HG03025 (cell line): ENCODE results near the gene CUBN.

Source experiments
- ATAC-seq: cut with Tn5 transposase; IDR thresholded peaks from one replicate; pipeline ENCODE4 v1.9.1; 2021; ENCODE audit warnings: mild to moderate bottlenecking, moderate library complexity; ENCODE audit not compliant: unreplicated experiment, low FRiP score

The CUBN gene

GRCh38 chr10:16894821-16895220 lies 234.8 kb downstream of the CUBN start:
- no peak for ATAC-seq

GRCh38 chr10:16893664-16894063 lies 235.9 kb downstream of the CUBN start:
- ATAC-seq, result no peak

GRCh38 chr10:16891375-16892313 lies 238.0 kb downstream of the CUBN start:
- ATAC-seq, result no peak

GRCh38 chr10:16890691-16891090 lies 238.9 kb downstream of the CUBN start:
- ATAC-seq, result no peak

GRCh38 chr10:16887565-16887964 lies 242.0 kb downstream of the CUBN start:
- no peak for ATAC-seq

GRCh38 chr10:16886031-16886430 lies 243.6 kb downstream of the CUBN start:
- no peak for ATAC-seq

- no peak for ATAC-seq
Observed at GRCh38 chr10:16884497-16884896, 245.1 kb downstream of the CUBN start.

GRCh38 chr10:16883084-16883483 lies 246.5 kb downstream of the CUBN start:
- ATAC-seq, result no peak

- ATAC-seq, result no peak
Observed at GRCh38 chr10:16870331-16870730, 259.3 kb downstream of the CUBN start.

- ATAC-seq, result no peak
Observed at GRCh38 chr10:16867990-16868389, 261.6 kb downstream of the CUBN start.

- no peak for ATAC-seq
Observed at GRCh38 chr10:16867556-16867955, 262.1 kb downstream of the CUBN start.

GRCh38 chr10:16866541-16867275 lies 262.9 kb downstream of the CUBN start:
- no peak for ATAC-seq

- no peak for ATAC-seq
Observed at GRCh38 chr10:16865766-16866165, 263.8 kb downstream of the CUBN start.

- ATAC-seq, result no peak
Observed at GRCh38 chr10:16863766-16864165, 265.8 kb downstream of the CUBN start.

- no peak for ATAC-seq
Observed at GRCh38 chr10:16857419-16857818, 272.2 kb downstream of the CUBN start.

GRCh38 chr10:16856567-16856966 lies 273.0 kb downstream of the CUBN start:
- ATAC-seq, result no peak

GRCh38 chr10:16856092-16856491 lies 273.5 kb downstream of the CUBN start:
- no peak for ATAC-seq

- no peak for ATAC-seq
Observed at GRCh38 chr10:16854623-16855022, 275.0 kb downstream of the CUBN start.

- no peak for ATAC-seq
Observed at GRCh38 chr10:16853809-16854208, 275.8 kb downstream of the CUBN start.

GRCh38 chr10:16853201-16853600 lies 276.4 kb downstream of the CUBN start:
- ATAC-seq, result no peak

GRCh38 chr10:16852624-16853023 lies 277.0 kb downstream of the CUBN start:
- no peak for ATAC-seq
